Neural progenitor cell (in vitro differentiated cells): ENCODE measurements around the gene BCS1L. TPM values are rescaled to one million over a fixed set of nuclear protein-coding genes. Genes with fewer than 3 reads are reported as not detected.

Experiments used
- DNase-seq: peaks from one replicate; pipeline ENCODE4 v3.0.0-alpha.2; 2016; ENCODE audit warnings: low spot score
- H2AFZ ChIP-seq: fragments of 200-600 bp; sonication (generic); replicated peaks from 2 replicates; pipeline ENCODE4 v1.6.1; 2016; ENCODE audit warnings: antibody characterized with exemption
- H3F3A ChIP-seq: fragments of 200-600 bp; sonication (generic); 2 replicates; pipeline ENCODE4 v1.6.1; 2016; ENCODE audit warnings: antibody characterized with exemption, low read depth
- H3K27ac ChIP-seq: fragments of 200-600 bp; sonication (generic); 2 replicates; pipeline ENCODE4 v1.5.1; 2016; ENCODE audit warnings: mild to moderate bottlenecking
- H3K27me3 ChIP-seq: fragments of 200-600 bp; sonication (generic); 2 replicates; pipeline ENCODE4 v1.6.1; 2016; ENCODE audit warnings: mild to moderate bottlenecking, moderate library complexity
- H3K36me3 ChIP-seq: fragments of 200-600 bp; sonication (generic); 2 replicates; pipeline ENCODE4 v1.5.1; 2016
- H3K4me1 ChIP-seq: fragments of 200-600 bp; sonication (generic); 2 replicates; pipeline ENCODE4 v1.6.1; 2016; ENCODE audit warnings: mixed run types
- H3K4me2 ChIP-seq: fragments of 200-600 bp; sonication (generic); 2 replicates; pipeline ENCODE4 v1.6.1; 2016
- H3K4me3 ChIP-seq: fragments of 200-600 bp; sonication (generic); 2 replicates; pipeline ENCODE4 v1.5.1; 2016
- H3K79me2 ChIP-seq: fragments of 200-600 bp; sonication (generic); 2 replicates; pipeline ENCODE4 v1.6.1; 2016; ENCODE audit warnings: low read depth
- H3K9ac ChIP-seq: fragments of 200-600 bp; sonication (generic); 2 replicates; pipeline ENCODE4 v1.6.1; 2016
- H3K9me3 ChIP-seq: fragments of 200-600 bp; sonication (generic); 2 replicates; pipeline ENCODE4 v1.5.1; 2016; ENCODE audit warnings: low read depth
- H4K20me1 ChIP-seq: fragments of 200-600 bp; sonication (generic); 2 replicates; pipeline ENCODE4 v1.6.1; 2016; ENCODE audit warnings: low read depth
- H3K27ac Mint-ChIP-seq: 3 replicates; pipeline ENCODE4 v1.8.0; 2021; ENCODE audit warnings: mixed read lengths
- H3K27me3 Mint-ChIP-seq: 2 replicates; pipeline ENCODE4 v1.8.0; 2022; ENCODE audit warnings: low read depth, mild to moderate bottlenecking, inconsistent platforms, moderate library complexity, mixed read lengths; ENCODE audit not compliant: insufficient read depth
- H3K36me3 Mint-ChIP-seq: 3 replicates; pipeline ENCODE4 v1.8.0; 2021; ENCODE audit warnings: mixed read lengths
- H3K4me1 Mint-ChIP-seq: 3 replicates; pipeline ENCODE4 v1.8.0; 2021; ENCODE audit warnings: mixed read lengths
- H3K4me3 Mint-ChIP-seq: 3 replicates; pipeline ENCODE4 v1.8.0; 2021; ENCODE audit warnings: mild to moderate bottlenecking, moderate library complexity, mixed read lengths
- H3K9me3 Mint-ChIP-seq: 3 replicates; pipeline ENCODE4 v1.8.0; 2020; ENCODE audit warnings: mixed read lengths
- CTCF ChIP-seq: fragments of 200-600 bp; sonication (generic); IDR thresholded peaks from 2 replicates; pipeline ENCODE4 v1.5.1; 2017; ENCODE audit warnings: antibody characterized with exemption, mild to moderate bottlenecking
- EZH2 ChIP-seq: fragments of 200-600 bp; sonication (generic); IDR thresholded peaks from 2 replicates; pipeline ENCODE4 v1.6.1; 2017; ENCODE audit warnings: antibody characterized with exemption, mild to moderate bottlenecking, moderate library complexity
- EZH2phosphoT487 ChIP-seq: fragments of 200-600 bp; sonication (generic); IDR thresholded peaks from 2 replicates; pipeline ENCODE4 v1.6.1; 2017; ENCODE audit warnings: antibody characterized with exemption
- total RNA-seq: library from RNA; depleted of rRNA; stranded (reverse); fragments of >200 nt; gene quantifications from 2 replicates; pipeline ENCODE4 v1.2.3, GENCODE V29; 2015; ENCODE audit warnings: low replicate concordance

The BCS1L gene
- total RNA-seq, 1 donor from 2014 or later: 38.3 TPM

- peaks cover 30% of the 10 kb centered on the region for H3K36me3 Mint-ChIP-seq
- peak overlapping the region; percentile 78 for H3K27ac Mint-ChIP-seq
- H2AFZ ChIP-seq: no peak overlapping the region
- H3K9ac ChIP-seq: no peak overlapping the region
- peaks cover 5% of the 10 kb centered on the region for H3K27me3 Mint-ChIP-seq
- no peak for TF ChIP-seq EZH2
- TF ChIP-seq EZH2phosphoT487: no peak
- no peak for TF ChIP-seq CTCF
- H3K79me2 ChIP-seq: no peaks in the 10 kb centered on the region
- peak overlapping the region; percentile 28 for H3K4me2 ChIP-seq
- peak overlapping the region; percentile 9 for H3K4me3 Mint-ChIP-seq
- H3K9me3 ChIP-seq: no peaks in the 10 kb centered on the region
- H3K9me3 Mint-ChIP-seq: no peaks in the 10 kb centered on the region
- H3F3A ChIP-seq: peaks cover 17% of the 10 kb centered on the region
- H3K36me3 ChIP-seq: no peaks in the 10 kb centered on the region
- peaks cover 9% of the 10 kb centered on the region for H4K20me1 ChIP-seq
- DNase-seq: peak; percentile 86
- H3K4me3 ChIP-seq: no peak overlapping the region
- no peaks in the 10 kb centered on the region for H3K27me3 ChIP-seq
- H3K4me1 Mint-ChIP-seq: peaks cover 21% of the 10 kb centered on the region
- peaks cover 17% of the 10 kb centered on the region for H3K4me1 ChIP-seq
- H3K27ac ChIP-seq: peak overlapping the region; percentile 82
Measured at GRCh38 chr2:218694405-218695145, 35.1 kb downstream of the BCS1L start.

DNA sequence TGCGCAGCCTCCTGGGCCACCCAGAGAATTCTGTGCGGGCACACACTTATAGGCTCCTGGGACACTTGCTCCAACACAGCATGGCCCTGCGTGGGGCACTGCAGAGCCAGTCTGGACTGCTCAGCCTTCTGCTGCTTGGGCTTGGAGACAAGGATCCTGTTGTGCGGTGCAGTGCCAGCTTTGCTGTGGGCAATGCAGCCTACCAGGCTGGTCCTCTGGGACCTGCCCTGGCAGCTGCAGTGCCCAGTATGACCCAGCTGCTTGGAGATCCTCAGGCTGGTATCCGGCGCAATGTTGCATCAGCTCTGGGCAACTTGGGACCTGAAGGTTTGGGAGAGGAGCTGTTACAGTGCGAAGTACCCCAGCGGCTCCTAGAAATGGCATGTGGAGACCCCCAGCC, 39.4 kb downstream of the BCS1L start:
- Histone ChIP-seq H3K4me1 (peaks cover 11% of the 10 kb centered on the region), H3K36me3 (no peaks in the 10 kb centered on the region), H2AFZ (no peak overlapping the region), H3K9me3 (no peaks in the 10 kb centered on the region), H3F3A (peaks cover 15% of the 10 kb centered on the region), H3K4me3 (no peak overlapping the region), H3K9ac (no peak overlapping the region), H3K4me2 (no peak overlapping the region), H3K27me3 (no peaks in the 10 kb centered on the region), H4K20me1 (peaks cover 7% of the 10 kb centered on the region), H3K79me2 (no peaks in the 10 kb centered on the region), H3K27ac (no peak overlapping the region)
- Mint-ChIP-seq H3K4me3 (no peak overlapping the region), H3K4me1 (peaks cover 12% of the 10 kb centered on the region), H3K27ac (no peak overlapping the region), H3K27me3 (peaks cover 5% of the 10 kb centered on the region), H3K9me3 (no peaks in the 10 kb centered on the region), H3K36me3 (peaks cover 23% of the 10 kb centered on the region)
- TF ChIP-seq EZH2phosphoT487 (no peak), CTCF (no peak), EZH2 (no peak)
- DNase-seq: no peak

- H3K4me2 ChIP-seq: no peak overlapping the region
- no peaks in the 10 kb centered on the region for H3K9me3 ChIP-seq
- H3K4me1 Mint-ChIP-seq: no peaks in the 10 kb centered on the region
- no peaks in the 10 kb centered on the region for H3K4me1 ChIP-seq
- TF ChIP-seq EZH2phosphoT487 (no peak), EZH2 (no peak), CTCF (no peak)
- no peak overlapping the region for H3K4me3 ChIP-seq
- no peaks in the 10 kb centered on the region for H3K79me2 ChIP-seq
- H3K27me3 Mint-ChIP-seq: peaks cover 3% of the 10 kb centered on the region
- no peaks in the 10 kb centered on the region for H3K9me3 Mint-ChIP-seq
- H3K9ac ChIP-seq: no peak overlapping the region
- no peak overlapping the region for H3K4me3 Mint-ChIP-seq
- H2AFZ ChIP-seq: no peak overlapping the region
- H3K27ac Mint-ChIP-seq: no peak overlapping the region
- no peak overlapping the region for H3K27ac ChIP-seq
- H3F3A ChIP-seq: peaks cover 4% of the 10 kb centered on the region
- H3K27me3 ChIP-seq: no peaks in the 10 kb centered on the region
- DNase-seq: no peak
- peaks cover 19% of the 10 kb centered on the region for H3K36me3 Mint-ChIP-seq
- H3K36me3 ChIP-seq: no peaks in the 10 kb centered on the region
- no peaks in the 10 kb centered on the region for H4K20me1 ChIP-seq
Measured at GRCh38 chr2:218701806-218702205, 42.3 kb downstream of the BCS1L start.
